PC-9 (cell line): Measurements from ENCODE around the gene NKX1-2. TPM values are rescaled to one million over a fixed set of nuclear protein-coding genes. Genes with fewer than 3 reads are reported as not detected.
A peak's percentile ranks its signal among the peaks of the same experiment; 100 is the strongest.

ENCODE experiments used
- BruUV-seq: library from RNA; stranded (reverse); fragments of 400-500 nt; replicated peaks from 2 replicates; lab custom pipeline; 2021; lab: Mats Ljungman, UMichigan
- CTCF ChIA-PET: fragments of 300-600 bp; sonication (Branson Sonifier 250); formaldehyde crosslinking; loops from one replicate; lab custom pipeline; 2022; ENCODE audit warnings: antibody characterized with exemption; lab: Charles Lee
- POLR2A ChIA-PET: fragments of 300-600 bp; sonication (Branson Sonifier 250); formaldehyde crosslinking; loops from one replicate; lab custom pipeline; 2022; ENCODE audit warnings: antibody characterized with exemption; ENCODE audit not compliant: unreplicated experiment; lab: Charles Lee
- DNase-seq, 2 experiments: peaks; one replicate each; pipeline versions ENCODE4 v3.0.0 to v3.0.0-alpha.2; 2015 to 2022; ENCODE audit warnings: mixed read lengths in 1 of 2
- H2AFZ ChIP-seq: fragments of 200-600 bp; sonication (generic); 2 replicates; pipeline ENCODE4 v1.8.1; 2017; ENCODE audit warnings: antibody characterized with exemption
- H3F3A ChIP-seq: fragments of 200-600 bp; sonication (generic); 2 replicates; pipeline ENCODE4 v1.8.1; 2017; ENCODE audit warnings: antibody characterized with exemption, mild to moderate bottlenecking, low read depth; ENCODE audit not compliant: insufficient read depth
- H3K27ac ChIP-seq: fragments of 200-600 bp; sonication (generic); 2 replicates; pipeline ENCODE4 v1.6.1; 2016; ENCODE audit warnings: mixed run types
- H3K27me3 ChIP-seq: fragments of 200-600 bp; sonication (generic); 2 replicates; pipeline ENCODE4 v1.6.1; 2016; ENCODE audit warnings: low read depth, mixed run types; ENCODE audit not compliant: insufficient read depth
- H3K36me3 ChIP-seq: fragments of 200-600 bp; sonication (generic); 2 replicates; pipeline ENCODE4 v1.6.1; 2016; ENCODE audit warnings: low read depth, mixed run types
- H3K4me1 ChIP-seq: fragments of 200-600 bp; sonication (generic); replicated peaks from 2 replicates; pipeline ENCODE4 v1.6.1; 2016; ENCODE audit warnings: mixed run types; ENCODE audit not compliant: insufficient read depth
- H3K4me2 ChIP-seq: fragments of 200-600 bp; sonication (generic); 2 replicates; pipeline ENCODE4 v1.6.1; 2017; ENCODE audit warnings: mixed run types
- H3K4me3 ChIP-seq: fragments of 200-600 bp; sonication (generic); 2 replicates; pipeline ENCODE4 v1.6.1; 2016; ENCODE audit warnings: mixed run types
- H3K79me2 ChIP-seq: fragments of 200-600 bp; sonication (generic); 2 replicates; pipeline ENCODE4 v1.6.1; 2017; ENCODE audit warnings: low read depth, mixed run types
- H3K9me2 ChIP-seq: fragments of 200-600 bp; sonication (generic); 2 replicates; pipeline ENCODE4 v1.8.1; 2017; ENCODE audit warnings: mild to moderate bottlenecking; ENCODE audit not compliant: insufficient read depth
- H3K9me3 ChIP-seq: fragments of 200-600 bp; sonication (generic); 2 replicates; pipeline ENCODE4 v1.8.1; 2016; ENCODE audit warnings: low read depth; ENCODE audit not compliant: insufficient read depth
- H4K20me1 ChIP-seq: fragments of 200-600 bp; sonication (generic); 2 replicates; pipeline ENCODE4 v1.8.1; 2017; ENCODE audit not compliant: insufficient read depth
- CTCF ChIP-seq: fragments of 200-600 bp; sonication (generic); conservative IDR thresholded peaks from 2 replicates; pipeline ENCODE4 v1.6.1; 2017; ENCODE audit warnings: mixed run types, antibody characterized with exemption, mild to moderate bottlenecking, moderate library complexity
- EZH2 ChIP-seq: fragments of 200-600 bp; sonication (generic); IDR thresholded peaks from 2 replicates; pipeline ENCODE4 v1.8.0; 2017; ENCODE audit warnings: antibody characterized with exemption, low read depth
- intact Hi-C: fragments of 100-400 bp; cut with micrococcal nuclease; formaldehyde crosslinking; loops from one replicate; pipeline ENCODE4 v1.10.0; 2022; ENCODE audit not compliant: unreplicated experiment
- total RNA-seq: library from RNA; stranded (reverse); gene quantifications from 2 replicates; pipeline ENCODE4 v1.2.3, GENCODE V29; 2021

The NKX1-2 gene
- total RNA-seq, 1 experiment from 2014 or later: 2.9 TPM

- Histone ChIP-seq H3K4me1 (peaks cover 13% of the 10 kb centered on the region), H3K79me2 (no peaks in the 10 kb centered on the region), H3K9me2 (no peaks in the 10 kb centered on the region), H3K27ac (no peak overlapping the region), H3K27me3 (no peaks in the 10 kb centered on the region), H3K9me3 (no peaks in the 10 kb centered on the region), H3K4me2 (no peak overlapping the region), H4K20me1 (no peaks in the 10 kb centered on the region), H3K36me3 (no peaks in the 10 kb centered on the region), H3F3A (peaks cover 10% of the 10 kb centered on the region; the same call in 1 of the 2 replicates), H3K4me3 (no peak overlapping the region), H2AFZ (no peak overlapping the region)
- no TSS peak for BruUV-seq
- ChIA-PET CTCF (no interaction called here), POLR2A (no interaction called here)
- intact Hi-C loops: no loop called here
- no peak for DNase-seq
- TF ChIP-seq CTCF (no peak), EZH2 (no peak)
Observed at GRCh38 chr10:124429576-124429975, 20.3 kb downstream of the NKX1-2 start.

- BruUV-seq: no TSS peak
- TF ChIP-seq CTCF: no peak
- TF ChIP-seq EZH2: no peak
- ChIA-PET POLR2A (no interaction called here), CTCF (interaction anchor here (0.6 kb wide), 1 partner anchor 311 kb away, joined by 3 read pairs; no protein-coding TSS in a partner anchor)
- H2AFZ ChIP-seq: no peak overlapping the region
- peaks cover 13% of the 10 kb centered on the region for H3K4me1 ChIP-seq
- H3K36me3 ChIP-seq: no peaks in the 10 kb centered on the region
- no peaks in the 10 kb centered on the region for H3K9me2 ChIP-seq
- H3K27ac ChIP-seq: peak overlapping the region; percentile 39
- H3K79me2 ChIP-seq: no peaks in the 10 kb centered on the region
- H4K20me1 ChIP-seq: no peaks in the 10 kb centered on the region
- peak; percentile 12 to 52 for DNase-seq
- H3K27me3 ChIP-seq: no peaks in the 10 kb centered on the region
- H3F3A ChIP-seq: peaks cover 10% of the 10 kb centered on the region; the same call in 1 of the 2 replicates
- intact Hi-C loops: no loop called here
- H3K4me3 ChIP-seq: no peak overlapping the region
- no peaks in the 10 kb centered on the region for H3K9me3 ChIP-seq
- peak overlapping the region; percentile 56 for H3K4me2 ChIP-seq
Observed at GRCh38 chr10:124428207-124428777, 21.5 kb downstream of the NKX1-2 start.

GRCh38 chr10:124425227-124425962 is 24.4 kb downstream of the NKX1-2 start:
- no peak for TF ChIP-seq EZH2
- no peak for TF ChIP-seq CTCF
- H3K27me3 ChIP-seq: no peaks in the 10 kb centered on the region
- no TSS peak for BruUV-seq
- H3K4me1 ChIP-seq: peaks cover 13% of the 10 kb centered on the region
- H3K9me3 ChIP-seq: no peaks in the 10 kb centered on the region
- ChIA-PET CTCF (no interaction called here), POLR2A (no interaction called here)
- no peak overlapping the region for H2AFZ ChIP-seq
- H3K27ac ChIP-seq: no peak overlapping the region
- no peak for DNase-seq
- no peaks in the 10 kb centered on the region for H3K79me2 ChIP-seq
- no peak overlapping the region for H3K4me2 ChIP-seq
- no peak overlapping the region for H3K4me3 ChIP-seq
- H4K20me1 ChIP-seq: no peaks in the 10 kb centered on the region
- H3F3A ChIP-seq: peaks cover 10% of the 10 kb centered on the region; the same call in 1 of the 2 replicates
- intact Hi-C loops: no loop called here
- H3K36me3 ChIP-seq: no peaks in the 10 kb centered on the region
- no peaks in the 10 kb centered on the region for H3K9me2 ChIP-seq
